Heart left ventricle (tissue), 16 donors: ENCODE results near the gene COPRS. TPM values are rescaled to one million over a fixed set of nuclear protein-coding genes. Genes with fewer than 3 reads are reported as not detected.

Source experiments
- ATAC-seq, 4 donors: fragments of 200-7000 bp; cut with Tn5 transposase; one replicate each; pipeline ENCODE4 v1.9.1; 2020 to 2022; ENCODE audit warnings: moderate library complexity in 4 of 4, mild to moderate bottlenecking in 3 of 4, moderate number of reproducible peaks in 1 of 4
- DNase-seq, 5 donors: peaks; one replicate each; pipeline ENCODE4 v3.0.0-alpha.2; 2020
- H3K27ac ChIP-seq, 12 donors: fragments of 200-600 bp; sonication (generic) in 4 of 12; one replicate each; pipeline versions ENCODE4 v1.5.0 to v1.8.0; 2016 to 2022; ENCODE audit warnings: mild to moderate bottlenecking in 2 of 12
- H3K27me3 ChIP-seq, 9 donors: fragments of 200-600 bp; sonication (generic) in 2 of 9; one replicate each; pipeline versions ENCODE4 v1.5.1 to v1.8.0; 2016 to 2022; ENCODE audit warnings: mild to moderate bottlenecking in 3 of 9
- H3K36me3 ChIP-seq, 9 donors: fragments of 200-600 bp; sonication (generic) in 2 of 9; one replicate each; pipeline versions ENCODE4 v1.5.0 to v1.8.0; 2018 to 2022; ENCODE audit warnings: mild to moderate bottlenecking in 2 of 9
- H3K4me1 ChIP-seq, 12 donors: fragments of 200-600 bp; sonication (generic) in 4 of 12; one replicate each; pipeline versions ENCODE4 v1.5.0 to v1.8.0; 2016 to 2022; ENCODE audit warnings: mild to moderate bottlenecking in 3 of 12
- H3K4me3 ChIP-seq, 12 donors: fragments of 200-600 bp; sonication (generic) in 4 of 12; one replicate each; pipeline versions ENCODE4 v1.5.0 to v1.8.0; 2017 to 2022; ENCODE audit warnings: mild to moderate bottlenecking in 9 of 12, moderate library complexity in 4 of 12
- H3K9me3 ChIP-seq, 12 donors: fragments of 200-600 bp; sonication (generic) in 4 of 12; one replicate each; pipeline versions ENCODE4 v1.5.0 to v1.8.0; 2016 to 2022; ENCODE audit warnings: mild to moderate bottlenecking in 1 of 12
- CTCF ChIP-seq, 12 donors: fragments of 200-600 bp; sonication (generic) in 4 of 12; IDR thresholded peaks; one replicate each; pipeline versions ENCODE4 v1.5.0 to v1.8.0; 2018 to 2022; ENCODE audit warnings: antibody characterized with exemption in 12 of 12, mild to moderate bottlenecking in 5 of 12
- POLR2A ChIP-seq, 2 donors: fragments of 450-650 bp; IDR thresholded peaks; one replicate each; pipeline ENCODE4 v1.6.1; 2017; ENCODE audit warnings: antibody characterized with exemption in 2 of 2, mild to moderate bottlenecking in 2 of 2, moderate library complexity in 2 of 2
- WGBS, 4 donors: extraction: QIAGEN DNeasy Blood & Tissue Kit in 2 of 4; methylation state at CpG; one replicate each; pipeline versions ENCODE4 v1.1.5 to v1.1.7; 2013 to 2018; 5-methylcytosine and 5-hydroxymethylcytosine counted together
- intact Hi-C, 10 donors: fragments of 100-400 bp; cut with DNase I; formaldehyde crosslinking; loops; one replicate each; pipeline versions ENCODE4 v1.11.1 to v1.14.2; 2022
- polyA plus RNA-seq, 2 donors: library from polyadenylated mRNA; stranded (reverse); fragments of 200-250 nt; gene quantifications; one replicate each; pipeline ENCODE4 v1.2.3, GENCODE V29; 2013
- total RNA-seq, 9 donors: library from RNA; depleted of rRNA in 2 of 9; stranded (reverse); fragments of >200 nt in 2 of 9; fragmentation: NEBNext Ultra II Directional in 3 of 9; extraction: Animal tissue kit (Norgen Biotek cat#: 25700) in 3 of 9; gene quantifications; one replicate each; pipeline versions ENCODE4 v1.1.0 to v1.2.4, GENCODE V29; 2016 to 2023
- donor health status: ischemic (EF 13 %, LVEDD 7.1; RV severe dilation, severe dysfunction).
- donor health status: healthy with polysubstance abuse.
- donor health status: DM: no; HTN: yes; CAD: no.
- donor health status: DM: no; HTN: no; CAD: no.
- donor health status: ischemic (EF 25% LVEDD 6.9; RV normal size, moderate dysfunction).
- donor health status: ischemic (EF 25% LVEDD 5.7; RV mildly dilated, moderate dysfunction).
- donor health status: healthy.
- donor health status: DM: yes; HTN: yes; CAD: no.
- donor health status: ischemic (EF 35%, LVEDD 5.7; RV mildly dilated, moderate dysfunction).
- donor health status: nonischemic (EF 11% LVEDD 7.7; RV severe dilation, severe dysfunction).
- donor health status: DM: yes; HTN: yes; CAD: no.
- donor health status: PGD.
- donor health status: ischemic (EF 29% LVEDD 5.4; RV normal size, mild dysfunction).
- donor health status: nonischemic (EF 23%, LVEDD 6.1; RV moderate dilation, normal function).

Gene COPRS
- total and polyA plus RNA-seq, 11 donors: 39.9 to 104 (median 54.3) TPM

GRCh38 chr17:31877341-31877740, 18.3 kb upstream of the COPRS start:
- intact Hi-C loops: no loop called here
- H3K4me3 ChIP-seq: no peak overlapping the region
- no peak overlapping the region for H3K27ac ChIP-seq
- no peaks in the 10 kb centered on the region for H3K4me1 ChIP-seq
- TF ChIP-seq CTCF (IDR thresholded peaks at IDR 0.05): no peak
- no peak for TF ChIP-seq POLR2A (IDR thresholded peaks at IDR 0.05)
- DNase-seq (no peak), ATAC-seq (no peak)
- H3K36me3 ChIP-seq: peaks cover 0 to 100% (median 98%) of the 10 kb centered on the region in 9 donors
- H3K9me3 ChIP-seq: no peaks in the 10 kb centered on the region
- H3K27me3 ChIP-seq: no peaks in the 10 kb centered on the region
- 82 to 94% (median 89%) methylated on average over 6 of the region's 6 CpGs for WGBS, 4 donors

GRCh38 chr17:31875081-31875480, 16.0 kb upstream of the COPRS start:
- no peak for ATAC-seq
- no peak overlapping the region for H3K4me3 ChIP-seq
- H3K4me1 ChIP-seq: no peaks in the 10 kb centered on the region
- no peak for TF ChIP-seq CTCF (IDR thresholded peaks at IDR 0.05)
- no peak for TF ChIP-seq POLR2A (IDR thresholded peaks at IDR 0.05)
- no peak for DNase-seq
- H3K27me3 ChIP-seq: no peaks in the 10 kb centered on the region
- WGBS, 4 donors: 81 to 95% (median 88%) methylated on average over 2 of the region's 2 CpGs
- no peaks in the 10 kb centered on the region for H3K9me3 ChIP-seq
- H3K36me3 ChIP-seq: peaks cover 2 to 100% (median 99%) of the 10 kb centered on the region in 9 donors
- intact Hi-C loops: no loop called here
- H3K27ac ChIP-seq: no peak overlapping the region

DNA sequence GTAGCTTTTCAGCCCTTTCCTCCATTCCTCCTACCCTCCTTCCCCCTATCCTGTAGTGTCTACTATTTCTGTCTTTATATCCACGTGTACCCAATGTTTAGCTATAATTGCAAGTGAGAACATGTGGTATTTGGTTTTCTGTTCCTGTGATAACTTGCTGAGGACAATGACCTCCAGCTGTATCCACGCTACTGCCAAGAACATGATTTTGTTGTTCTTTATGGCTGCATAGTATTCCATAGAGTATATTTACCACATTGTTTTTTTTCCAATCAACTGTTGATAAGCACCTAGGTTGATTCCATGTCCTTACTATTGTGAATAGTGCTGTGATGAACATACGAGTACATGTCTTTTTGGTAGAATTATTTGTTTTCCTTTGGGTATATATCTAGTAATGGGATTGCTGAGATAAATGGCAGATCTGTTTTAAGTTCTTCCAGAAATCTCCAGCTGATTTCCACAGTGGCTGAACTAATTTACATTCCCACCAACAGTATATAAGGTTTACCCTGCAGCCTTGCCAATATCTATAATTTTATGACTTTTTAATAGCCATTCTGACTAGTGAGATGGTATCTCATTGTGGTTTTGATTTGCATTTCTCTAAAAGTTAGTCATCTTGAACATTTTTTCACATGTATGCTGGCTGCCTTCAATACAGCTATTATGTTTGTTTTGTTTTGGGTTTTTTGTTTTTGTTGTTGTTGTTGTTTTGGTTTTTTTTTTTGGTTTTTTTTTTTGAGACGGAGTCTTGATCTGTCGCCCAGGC, 10.9 kb upstream of the COPRS start:
- Histone ChIP-seq H3K27me3 (no peaks in the 10 kb centered on the region), H3K4me1 (no peaks in the 10 kb centered on the region), H3K9me3 (no peaks in the 10 kb centered on the region), H3K4me3 (no peak overlapping the region), H3K27ac (no peak overlapping the region), H3K36me3 (peaks cover 2 to 100% (median 98%) of the 10 kb centered on the region in 9 donors)
- WGBS, 4 donors: 91 to 95% (median 95%) methylated on average over 5 of the region's 5 CpGs
- no peak for DNase-seq
- no peak for TF ChIP-seq CTCF (IDR thresholded peaks at IDR 0.05)
- no peak for TF ChIP-seq POLR2A (IDR thresholded peaks at IDR 0.05)
- no peak for ATAC-seq
- intact Hi-C loops: no loop called here

GRCh38 chr17:31869031-31869430, 10.0 kb upstream of the COPRS start:
- Histone ChIP-seq H3K27ac (no peak overlapping the region), H3K27me3 (no peaks in the 10 kb centered on the region), H3K4me1 (no peaks in the 10 kb centered on the region), H3K9me3 (no peaks in the 10 kb centered on the region), H3K4me3 (no peak overlapping the region), H3K36me3 (peaks cover 2 to 100% (median 98%) of the 10 kb centered on the region in 9 donors)
- WGBS, 4 donors: 94 to 100% (median 98%) methylated on average over 2 of the region's 2 CpGs
- DNase-seq (no peak), ATAC-seq (no peak)
- TF ChIP-seq POLR2A (IDR thresholded peaks at IDR 0.05) (no peak), CTCF (IDR thresholded peaks at IDR 0.05) (no peak)
- intact Hi-C loops: no loop called here
